ENCODE results near the gene PDE6A. TPM values are rescaled to one million over a fixed set of nuclear protein-coding genes. Genes with fewer than 3 reads are reported as not detected.

Gene PDE6A
- total RNA-seq, 1 donor from 2014 or later = 0.12 TPM

DNA sequence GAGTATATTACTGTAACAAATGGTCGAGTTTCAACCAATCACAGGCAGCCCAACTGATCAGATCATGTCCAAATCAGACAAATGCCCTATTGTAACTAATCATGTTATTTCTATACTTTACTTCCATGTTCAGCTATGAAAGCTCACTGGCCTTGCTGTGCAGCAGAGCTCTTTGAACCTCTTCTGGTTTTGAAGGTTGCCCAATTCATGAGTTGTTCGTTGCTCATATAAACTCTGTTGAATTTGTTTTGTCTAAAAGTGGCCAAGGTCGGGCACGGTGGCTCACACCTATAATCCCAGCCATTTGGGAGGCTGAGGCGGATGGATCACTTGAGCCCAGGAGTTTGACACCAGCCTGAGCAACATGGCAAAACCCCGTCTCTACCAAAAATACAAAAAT lies 21.6 kb downstream of the PDE6A start:
- Mint-ChIP-seq H3K9me3 (ENCODE audit: low read depth) (no peaks in the 10 kb centered on the region), H3K4me3 (ENCODE audit: unreplicated experiment) (no peak overlapping the region), H3K27me3 (ENCODE audit: low read depth) (no peaks in the 10 kb centered on the region), H3K36me3 (ENCODE audit: low read depth) (no peaks in the 10 kb centered on the region), H3K27ac (ENCODE audit: unreplicated experiment) (no peak overlapping the region), H3K4me1 (ENCODE audit: low read depth) (peaks cover 55% of the 10 kb centered on the region)
- no peak for DNase-seq (ENCODE audit: low spot score)
- TF ChIP-seq, protein P1, sequence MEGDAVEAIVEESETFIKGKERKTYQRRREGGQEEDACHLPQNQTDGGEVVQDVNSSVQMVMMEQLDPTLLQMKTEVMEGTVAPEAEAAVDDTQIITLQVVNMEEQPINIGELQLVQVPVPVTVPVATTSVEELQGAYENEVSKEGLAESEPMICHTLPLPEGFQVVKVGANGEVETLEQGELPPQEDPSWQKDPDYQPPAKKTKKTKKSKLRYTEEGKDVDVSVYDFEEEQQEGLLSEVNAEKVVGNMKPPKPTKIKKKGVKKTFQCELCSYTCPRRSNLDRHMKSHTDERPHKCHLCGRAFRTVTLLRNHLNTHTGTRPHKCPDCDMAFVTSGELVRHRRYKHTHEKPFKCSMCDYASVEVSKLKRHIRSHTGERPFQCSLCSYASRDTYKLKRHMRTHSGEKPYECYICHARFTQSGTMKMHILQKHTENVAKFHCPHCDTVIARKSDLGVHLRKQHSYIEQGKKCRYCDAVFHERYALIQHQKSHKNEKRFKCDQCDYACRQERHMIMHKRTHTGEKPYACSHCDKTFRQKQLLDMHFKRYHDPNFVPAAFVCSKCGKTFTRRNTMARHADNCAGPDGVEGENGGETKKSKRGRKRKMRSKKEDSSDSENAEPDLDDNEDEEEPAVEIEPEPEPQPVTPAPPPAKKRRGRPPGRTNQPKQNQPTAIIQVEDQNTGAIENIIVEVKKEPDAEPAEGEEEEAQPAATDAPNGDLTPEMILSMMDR (IDR thresholded peaks at IDR 0.05) = no peak

DNA sequence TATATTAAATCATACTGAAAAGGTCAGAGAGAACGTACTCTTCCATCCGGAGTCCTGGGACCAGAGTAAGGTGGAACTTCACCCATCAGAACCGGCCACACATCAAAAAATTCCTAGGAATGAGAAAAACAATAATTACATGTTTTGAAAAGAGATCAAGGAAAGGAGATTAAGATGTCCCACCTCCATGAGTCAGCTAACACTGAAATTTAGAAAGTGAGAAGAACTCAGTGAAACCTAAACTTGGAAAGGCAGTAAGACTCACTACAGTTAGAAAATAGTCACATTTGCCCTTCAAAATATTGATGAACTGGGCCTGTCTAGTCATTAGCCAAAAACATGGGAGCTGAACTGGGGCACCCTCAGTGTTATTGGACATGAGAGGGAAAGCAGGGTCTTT lies 23.0 kb downstream of the PDE6A start:
- Mint-ChIP-seq H3K9me3 (ENCODE audit: low read depth) (no peaks in the 10 kb centered on the region), H3K4me3 (ENCODE audit: unreplicated experiment) (no peak overlapping the region), H3K36me3 (ENCODE audit: low read depth) (no peaks in the 10 kb centered on the region), H3K27me3 (ENCODE audit: low read depth) (no peaks in the 10 kb centered on the region), H3K4me1 (ENCODE audit: low read depth) (peaks cover 58% of the 10 kb centered on the region), H3K27ac (ENCODE audit: unreplicated experiment) (no peak overlapping the region)
- TF ChIP-seq, protein P1 (IDR thresholded peaks at IDR 0.05) = no peak
- no peak for DNase-seq (ENCODE audit: low spot score)

DNA sequence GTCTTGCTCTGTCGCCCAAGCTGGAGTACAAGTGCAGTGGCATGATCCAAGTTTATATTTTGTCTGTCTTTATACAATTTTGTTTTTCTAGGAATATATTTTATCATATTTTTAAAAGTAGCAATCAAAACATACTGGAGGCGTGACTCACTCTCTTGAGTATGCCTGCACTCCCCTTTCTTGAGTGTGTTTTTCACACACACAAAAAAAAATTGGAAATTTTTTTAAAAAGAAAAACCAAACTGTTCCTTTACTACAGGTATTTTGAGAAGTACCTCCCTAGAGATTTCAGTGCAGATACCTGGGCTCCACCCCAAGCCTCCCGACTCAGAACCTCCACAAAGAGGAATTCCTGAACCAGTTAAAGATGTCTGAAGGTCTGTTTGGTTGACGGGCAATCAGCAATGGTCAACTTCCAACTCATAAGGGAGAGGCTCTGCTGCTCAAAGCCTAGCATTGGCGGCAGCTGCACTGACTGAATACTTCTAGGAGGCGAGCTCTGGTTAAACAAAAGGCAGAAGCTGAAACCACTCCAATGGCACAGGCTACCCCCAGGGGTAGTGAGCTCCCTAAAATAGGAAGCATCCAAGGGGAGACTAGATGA lies 27.4 kb downstream of the PDE6A start:
- Mint-ChIP-seq H3K36me3 (ENCODE audit: low read depth) (no peaks in the 10 kb centered on the region), H3K4me1 (ENCODE audit: low read depth) (peaks cover 73% of the 10 kb centered on the region), H3K9me3 (ENCODE audit: low read depth) (no peaks in the 10 kb centered on the region), H3K27ac (ENCODE audit: unreplicated experiment) (peak overlapping the region; percentile 89), H3K4me3 (ENCODE audit: unreplicated experiment) (peak overlapping the region; percentile 28), H3K27me3 (ENCODE audit: low read depth) (no peaks in the 10 kb centered on the region)
- TF ChIP-seq, protein P1 (IDR thresholded peaks at IDR 0.05) = no peak
- no peak for DNase-seq (ENCODE audit: low spot score)

DNA sequence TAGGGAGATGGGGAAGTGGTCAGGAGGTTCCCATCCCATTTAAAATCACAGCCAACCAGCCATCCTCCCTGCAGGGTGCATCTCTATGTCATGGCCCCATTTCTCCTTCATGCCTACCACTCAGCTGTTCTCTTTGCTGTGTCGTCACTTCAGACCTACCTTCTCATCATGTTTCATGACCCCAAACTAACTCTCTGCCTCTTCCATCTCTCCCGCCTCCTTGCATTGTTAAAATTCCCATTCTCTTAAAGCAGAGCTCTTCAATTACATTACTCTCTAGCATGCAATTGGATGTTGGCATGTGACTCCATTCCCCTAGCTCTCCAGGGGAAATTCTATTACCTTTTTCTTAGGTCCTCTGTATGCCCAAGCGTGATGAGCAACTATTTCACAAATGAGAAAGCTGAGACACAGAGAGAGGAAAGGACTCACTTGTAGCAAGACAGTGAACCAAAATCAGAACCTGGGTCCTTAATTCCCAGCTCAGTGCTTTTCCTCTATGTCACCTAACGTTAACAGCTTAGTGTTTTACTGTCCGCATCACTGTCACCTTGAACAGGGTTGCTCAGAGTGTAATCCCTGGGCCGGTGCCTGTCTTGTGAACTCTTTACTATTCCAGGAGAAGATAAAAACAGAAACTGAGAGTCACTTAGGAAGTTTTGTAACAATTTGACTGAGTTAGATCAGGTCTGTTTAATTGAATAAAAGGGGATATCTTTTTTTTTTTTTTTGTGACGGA lies 28.1 kb downstream of the PDE6A start:
- Mint-ChIP-seq H3K27me3 (ENCODE audit: low read depth) (no peaks in the 10 kb centered on the region), H3K9me3 (ENCODE audit: low read depth) (no peaks in the 10 kb centered on the region), H3K27ac (ENCODE audit: unreplicated experiment) (peak overlapping the region; percentile 89), H3K36me3 (ENCODE audit: low read depth) (no peaks in the 10 kb centered on the region), H3K4me3 (ENCODE audit: unreplicated experiment) (no peak overlapping the region), H3K4me1 (ENCODE audit: low read depth) (peaks cover 68% of the 10 kb centered on the region)
- TF ChIP-seq, protein P1 (IDR thresholded peaks at IDR 0.05) = no peak
- DNase-seq (ENCODE audit: low spot score) = no peak

DNA sequence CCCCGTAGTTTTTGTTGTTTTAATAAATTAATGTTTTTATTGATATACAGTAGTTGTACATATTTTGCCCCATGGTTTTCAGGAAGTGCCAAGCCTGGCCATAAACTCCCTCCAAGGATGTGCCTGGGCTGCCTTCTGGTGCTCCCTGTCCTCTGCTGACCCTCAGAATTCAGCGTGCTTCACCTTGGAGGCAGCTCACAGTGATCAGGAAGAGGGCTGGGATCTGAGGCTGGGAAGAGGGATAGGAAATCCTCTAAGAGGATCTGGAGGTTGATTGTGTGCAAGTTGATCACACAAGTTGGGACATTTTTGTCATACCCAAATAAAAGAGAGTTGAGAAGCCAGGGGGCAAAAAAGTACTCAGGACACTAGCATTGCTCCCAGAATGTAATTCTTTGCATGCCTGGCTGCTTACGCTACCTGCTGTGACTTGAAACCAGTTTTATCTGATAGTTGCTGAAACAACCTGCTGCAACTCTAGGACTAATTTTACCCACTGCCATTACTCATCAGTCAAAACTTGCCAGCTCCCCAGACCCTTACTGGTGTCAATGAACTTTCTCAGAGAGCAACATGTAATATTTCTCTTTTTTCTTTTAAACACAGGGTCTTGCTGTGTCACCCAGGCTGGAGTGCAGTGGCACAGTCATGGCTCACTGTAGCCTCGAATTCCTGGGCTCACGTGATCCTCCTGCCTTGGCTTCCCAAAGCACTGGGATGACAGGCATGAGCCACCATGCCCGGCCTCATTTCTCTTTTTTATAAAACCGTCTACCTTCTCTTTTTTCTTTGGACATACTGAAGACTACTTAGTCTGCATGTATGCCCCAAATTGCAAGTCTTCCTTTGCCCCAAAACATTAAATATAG lies 29.0 kb downstream of the PDE6A start:
- Mint-ChIP-seq H3K4me3 (ENCODE audit: unreplicated experiment) (no peak overlapping the region), H3K27ac (ENCODE audit: unreplicated experiment) (peak overlapping the region; percentile 89)
- no peak for DNase-seq (ENCODE audit: low spot score)

More for the DNA sequence above, 29.0 kb downstream of the PDE6A start:
- H3K27me3 Mint-ChIP-seq (ENCODE audit: low read depth) = no peaks in the 10 kb centered on the region
- H3K36me3 Mint-ChIP-seq (ENCODE audit: low read depth) = no peaks in the 10 kb centered on the region
- H3K4me1 Mint-ChIP-seq (ENCODE audit: low read depth) = peaks cover 61% of the 10 kb centered on the region
- TF ChIP-seq, protein P1 (IDR thresholded peaks at IDR 0.05) = peak; percentile 8
- no peaks in the 10 kb centered on the region for H3K9me3 Mint-ChIP-seq (ENCODE audit: low read depth)

All from chondrocyte (in vitro differentiated cells).